WTC11 (cell line): ENCODE measurements around the gene MAPK7.

Experiments
- ATF6 ChIP-seq: sonication (generic); formaldehyde crosslinking; IDR thresholded peaks from 2 replicates; pipeline ENCODE4 v1.8.1; 2023; ENCODE audit warnings: mild to moderate bottlenecking, missing genetic modification reagents
- CTCF ChIP-seq: fragments of 200-600 bp; IDR thresholded peaks from 2 replicates; pipeline ENCODE4 v1.8.0; 2022; ENCODE audit warnings: antibody characterized with exemption
- E2F1 ChIP-seq: sonication (generic); formaldehyde crosslinking; IDR thresholded peaks from 2 replicates; pipeline ENCODE4 v1.8.0; 2022; ENCODE audit warnings: mild to moderate bottlenecking, missing genetic modification reagents
- E2F5 ChIP-seq: sonication (generic); formaldehyde crosslinking; IDR thresholded peaks from 2 replicates; pipeline ENCODE4 v1.8.1; 2022; ENCODE audit warnings: mild to moderate bottlenecking, moderate library complexity, missing genetic modification reagents
- EMX1 ChIP-seq: fragments of 250-450 bp; sonication (Bioruptor Pico); IDR thresholded peaks from 2 replicates; pipeline ENCODE4 v1.8.0; 2021; ENCODE audit warnings: mild to moderate bottlenecking
- FOXK1 ChIP-seq: sonication (generic); formaldehyde crosslinking; IDR thresholded peaks from 2 replicates; pipeline ENCODE4 v1.8.0; 2022; ENCODE audit warnings: mild to moderate bottlenecking, moderate library complexity, missing genetic modification reagents
- FOXP4 ChIP-seq: sonication (generic); formaldehyde crosslinking; IDR thresholded peaks from 2 replicates; pipeline ENCODE4 v1.8.0; 2022; ENCODE audit warnings: mild to moderate bottlenecking, missing genetic modification reagents
- HMGXB4 ChIP-seq: sonication (generic); formaldehyde crosslinking; IDR thresholded peaks from 2 replicates; pipeline ENCODE4 v1.8.1; 2023; ENCODE audit warnings: mild to moderate bottlenecking, moderate library complexity, missing genetic modification reagents
- IRF2 ChIP-seq: sonication (generic); formaldehyde crosslinking; IDR thresholded peaks from 2 replicates; pipeline ENCODE4 v1.8.0; 2022; ENCODE audit warnings: low read depth, missing genetic modification reagents, borderline replicate concordance
- MAX ChIP-seq: sonication (generic); formaldehyde crosslinking; IDR thresholded peaks from 2 replicates; pipeline ENCODE4 v1.8.0; 2022; ENCODE audit warnings: mild to moderate bottlenecking, missing genetic modification reagents
- NR3C1 ChIP-seq: sonication (generic); formaldehyde crosslinking; conservative IDR thresholded peaks from 2 replicates; pipeline ENCODE4 v1.8.1; 2023; ENCODE audit warnings: low read depth, mild to moderate bottlenecking, missing genetic modification reagents
- TCF7 ChIP-seq: sonication (generic); formaldehyde crosslinking; IDR thresholded peaks from 2 replicates; pipeline ENCODE4 v1.8.0; 2022; ENCODE audit warnings: mild to moderate bottlenecking, low read depth, missing genetic modification reagents, moderate library complexity
- USF2 ChIP-seq: sonication (generic); formaldehyde crosslinking; IDR thresholded peaks from 2 replicates; pipeline ENCODE4 v1.8.1; 2023; ENCODE audit warnings: mild to moderate bottlenecking, missing genetic modification reagents, moderate library complexity
- ZNF671 ChIP-seq: fragments of 250-450 bp; sonication (Bioruptor Pico); IDR thresholded peaks from 2 replicates; pipeline ENCODE4 v1.8.0; 2021; ENCODE audit warnings: mild to moderate bottlenecking

GRCh38 chr17:19379361-19380065 lies 1.2 kb downstream of the MAPK7 start:
- no peak for TF ChIP-seq MAX (CRISPR knock-in tag)
- no peak for TF ChIP-seq CTCF
- no peak for TF ChIP-seq USF2
- no peak for TF ChIP-seq ATF6 (CRISPR knock-in tag)
- no peak for TF ChIP-seq TCF7 (CRISPR knock-in tag)
- no peak for TF ChIP-seq FOXP4 (CRISPR knock-in tag)
- no peak for TF ChIP-seq IRF2 (CRISPR knock-in tag)
- TF ChIP-seq NR3C1 = no peak
- TF ChIP-seq E2F5 (CRISPR knock-in tag) = no peak
- TF ChIP-seq ZNF671 (CRISPR knock-in tag) = no peak
- no peak for TF ChIP-seq HMGXB4 (CRISPR knock-in tag)
- TF ChIP-seq FOXK1 (CRISPR knock-in tag) = no peak
- no peak for TF ChIP-seq EMX1 (CRISPR knock-in tag)
- no peak for TF ChIP-seq E2F1
